NCI-H345 treated with DMSO at 0.1 percent for 48 hours (cell line): ENCODE results near the gene FBXL15.

Experiments used
- DNase-seq: peaks from one replicate; lab custom pipeline; 2025; ENCODE audit not compliant: unreplicated experiment; lab: John Stamatoyannopoulos, UW

The FBXL15 gene

DNA sequence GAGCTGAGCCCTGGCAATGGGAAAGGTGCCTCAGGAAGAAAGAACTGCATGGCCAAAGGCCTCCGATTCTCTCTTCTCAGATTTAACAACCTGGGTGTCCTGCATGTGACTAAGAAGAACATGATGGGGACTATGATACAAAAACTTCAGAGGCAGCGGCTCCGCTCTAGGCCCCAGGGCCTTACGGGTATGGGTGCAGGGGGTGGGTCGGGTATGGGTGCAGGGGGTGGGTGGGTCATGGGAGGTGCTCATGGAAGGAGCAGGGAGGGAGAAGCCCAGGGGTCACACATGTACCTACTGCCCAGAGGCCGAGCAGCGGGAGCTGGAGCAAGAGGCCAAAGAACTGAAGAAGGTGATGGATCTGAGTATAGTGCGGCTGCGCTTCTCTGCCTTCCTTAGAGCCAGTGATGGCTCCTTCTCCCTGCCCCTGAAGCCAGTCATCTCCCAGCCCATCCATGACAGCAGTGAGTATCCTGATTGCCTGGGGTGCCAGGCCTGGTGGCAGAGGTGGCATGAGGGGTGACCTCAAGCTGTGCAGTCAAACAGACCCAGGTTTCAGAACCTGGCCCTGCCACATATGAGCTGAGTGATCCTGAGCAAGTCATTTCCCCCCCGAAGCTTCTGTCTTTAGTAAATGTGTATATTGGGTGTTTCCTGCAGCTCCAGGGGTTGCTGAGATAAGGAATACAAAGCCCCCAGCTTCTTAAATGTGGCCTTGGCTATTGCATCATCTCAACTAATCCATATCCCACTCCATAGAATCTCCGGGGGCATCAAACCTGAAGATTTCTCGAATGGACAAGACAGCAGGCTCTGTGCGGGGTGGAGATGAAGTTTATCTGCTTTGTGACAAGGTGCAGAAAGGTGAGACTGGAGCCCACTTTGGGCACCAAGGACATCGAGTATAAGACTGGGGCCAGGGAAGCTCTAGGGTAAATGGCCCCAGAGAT, 23.1 kb upstream of the FBXL15 start:
- DNase-seq, result no peak

DNA sequence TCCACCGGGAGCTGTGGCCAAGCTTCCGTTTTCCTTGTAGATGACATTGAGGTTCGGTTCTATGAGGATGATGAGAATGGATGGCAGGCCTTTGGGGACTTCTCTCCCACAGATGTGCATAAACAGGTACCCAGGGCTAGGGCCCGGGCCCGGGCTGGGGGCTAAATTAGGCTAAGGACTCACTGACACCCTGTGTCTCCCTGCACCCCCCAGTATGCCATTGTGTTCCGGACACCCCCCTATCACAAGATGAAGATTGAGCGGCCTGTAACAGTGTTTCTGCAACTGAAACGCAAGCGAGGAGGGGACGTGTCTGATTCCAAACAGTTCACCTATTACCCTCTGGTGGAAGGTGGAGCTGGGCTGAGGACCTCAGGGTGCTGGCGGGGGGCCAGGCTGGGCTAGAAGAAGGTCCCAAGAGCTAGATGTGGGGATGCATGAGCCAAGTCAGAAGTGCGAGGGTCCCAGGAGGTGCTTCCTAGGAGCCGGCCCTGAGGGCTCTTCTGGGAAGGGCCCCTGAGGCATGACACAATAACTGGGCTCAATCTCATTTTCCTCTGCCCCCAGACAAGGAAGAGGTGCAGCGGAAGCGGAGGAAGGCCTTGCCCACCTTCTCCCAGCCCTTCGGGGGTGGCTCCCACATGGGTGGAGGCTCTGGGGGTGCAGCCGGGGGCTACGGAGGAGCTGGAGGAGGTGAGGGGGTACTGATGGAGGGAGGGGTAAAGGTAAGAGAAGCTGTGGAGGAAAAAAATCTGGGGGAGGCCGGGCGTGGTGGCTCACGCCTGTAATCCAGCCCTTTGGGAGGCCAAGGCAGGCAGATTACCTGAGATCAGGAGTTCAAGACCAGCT, 22.2 kb upstream of the FBXL15 start:
- DNase-seq, result no peak

- DNase-seq, result peak; percentile 58
These were observed 21.2 kb upstream of the FBXL15 start for GRCh38 chr10:102399217-102400021.

DNA sequence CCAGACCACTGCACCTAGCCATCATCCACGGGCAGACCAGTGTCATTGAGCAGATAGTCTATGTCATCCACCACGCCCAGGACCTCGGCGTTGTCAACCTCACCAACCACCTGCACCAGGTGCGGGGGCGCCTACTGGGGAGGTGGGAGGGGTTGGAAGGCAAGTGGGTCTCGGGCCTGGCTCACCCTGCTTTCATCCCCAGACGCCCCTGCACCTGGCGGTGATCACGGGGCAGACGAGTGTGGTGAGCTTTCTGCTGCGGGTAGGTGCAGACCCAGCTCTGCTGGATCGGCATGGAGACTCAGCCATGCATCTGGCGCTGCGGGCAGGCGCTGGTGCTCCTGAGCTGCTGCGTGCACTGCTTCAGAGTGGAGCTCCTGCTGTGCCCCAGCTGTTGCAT, 20.6 kb upstream of the FBXL15 start:
- no peak for DNase-seq

- no peak for DNase-seq
These were observed 19.9 kb upstream of the FBXL15 start for GRCh38 chr10:102400598-102401341.

DNA sequence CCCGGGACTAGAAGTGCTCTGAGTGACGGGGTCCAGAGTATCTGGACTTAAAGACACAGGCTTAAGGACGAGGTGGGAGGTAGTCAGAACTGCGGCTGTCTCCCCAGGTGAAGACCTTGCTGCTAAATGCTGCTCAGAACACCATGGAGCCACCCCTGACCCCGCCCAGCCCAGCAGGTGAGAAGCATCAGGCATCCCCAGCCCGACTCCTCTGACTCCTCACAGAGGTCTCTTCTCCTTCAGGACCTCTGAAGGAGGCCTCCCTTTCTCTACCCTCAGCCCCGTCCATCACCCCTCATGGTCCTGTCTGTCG, 19.3 kb upstream of the FBXL15 start:
- no peak for DNase-seq

- DNase-seq, result no peak
These were observed 18.7 kb upstream of the FBXL15 start for GRCh38 chr10:102401735-102402511.

GRCh38 chr10:102402512-102402896, 18.1 kb upstream of the FBXL15 start:
- no peak for DNase-seq

- DNase-seq, result no peak
These were observed 17.5 kb upstream of the FBXL15 start for GRCh38 chr10:102403115-102403514.

- no peak for DNase-seq
These were observed 16.1 kb upstream of the FBXL15 start for GRCh38 chr10:102404361-102405107.

GRCh38 chr10:102405108-102405571, 15.5 kb upstream of the FBXL15 start:
- no peak for DNase-seq

DNA sequence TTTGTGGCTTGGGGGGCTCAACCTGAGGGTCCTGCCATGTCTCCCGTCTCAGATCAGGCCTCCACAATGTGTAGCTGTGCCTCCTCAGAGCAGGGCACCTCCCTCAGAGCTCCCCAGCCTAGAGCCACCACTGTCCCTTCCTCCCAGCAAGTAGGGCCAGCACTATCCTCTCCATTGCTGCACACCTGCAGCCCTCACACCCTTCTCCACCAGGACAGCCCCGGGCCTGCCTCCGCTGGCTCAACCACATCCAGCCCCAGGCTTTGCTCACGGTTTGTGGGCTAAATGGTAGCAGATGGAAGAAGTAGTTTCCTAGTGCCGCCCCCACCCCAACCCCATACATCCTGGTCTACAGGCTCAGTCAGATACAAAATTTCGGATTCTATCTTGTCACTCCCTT, 15.0 kb upstream of the FBXL15 start:
- DNase-seq, result no peak

- no peak for DNase-seq
These were observed 13.8 kb upstream of the FBXL15 start for GRCh38 chr10:102406815-102407214.

DNA sequence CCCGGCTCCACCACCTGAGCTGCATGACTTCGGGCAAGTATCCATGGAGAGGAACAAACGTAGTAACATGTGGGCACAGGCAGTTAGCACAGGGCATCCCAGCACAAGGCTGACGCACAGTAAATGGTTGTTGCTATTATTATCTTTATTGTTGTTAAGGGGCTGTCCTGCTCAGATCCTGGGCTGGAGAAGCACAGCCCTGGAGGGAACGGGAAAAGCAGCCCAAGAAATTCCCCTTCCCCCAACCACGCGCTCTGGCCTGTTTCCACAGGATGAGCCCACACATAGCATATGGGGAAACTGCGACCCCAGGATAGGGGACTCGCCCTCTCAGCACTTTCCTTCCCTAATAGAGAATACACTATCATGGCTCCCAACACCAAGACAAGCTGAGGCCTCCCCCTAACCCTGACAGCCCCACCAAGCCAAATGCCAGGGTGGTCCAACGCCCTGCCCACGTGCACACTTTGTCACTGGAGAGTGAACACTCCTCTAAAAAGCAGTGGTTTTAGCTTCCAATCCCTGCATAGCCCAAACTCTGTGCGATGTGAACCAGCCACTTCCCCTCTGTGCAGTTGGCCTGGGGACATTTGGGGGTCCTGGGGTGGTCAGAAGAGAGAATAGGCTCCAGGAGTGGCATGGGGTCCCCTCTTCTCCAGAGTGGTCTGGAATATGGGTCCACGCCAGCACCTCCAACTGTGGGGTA, 13.1 kb upstream of the FBXL15 start:
- no peak for DNase-seq

- no peak for DNase-seq
These were observed 12.4 kb upstream of the FBXL15 start for GRCh38 chr10:102408131-102408727.

- DNase-seq, result no peak
These were observed 11.7 kb upstream of the FBXL15 start for GRCh38 chr10:102408728-102409603.
